Smooth muscle cell (in vitro differentiated cells): ENCODE data around the gene DRGX. TPM values are rescaled to one million over a fixed set of nuclear protein-coding genes. Genes with fewer than 3 reads are reported as not detected.

Experiments used
- DNase-seq: peaks from one replicate; lab custom pipeline; 2025; ENCODE audit not compliant: unreplicated experiment; lab: John Stamatoyannopoulos, UW
- H2AFZ ChIP-seq: fragments of 200-600 bp; sonication (generic); 2 replicates; pipeline ENCODE4 v1.6.0; 2016; ENCODE audit warnings: antibody characterized with exemption, low read depth, mild to moderate bottlenecking
- H3F3A ChIP-seq: fragments of 200-600 bp; sonication (generic); 2 replicates; pipeline ENCODE4 v1.6.0; 2017; ENCODE audit warnings: antibody characterized with exemption, low read depth
- H3K27ac ChIP-seq: fragments of 200-600 bp; sonication (generic); 2 replicates; pipeline ENCODE4 v1.5.1; 2016; ENCODE audit warnings: low read depth, mild to moderate bottlenecking
- H3K27me3 ChIP-seq: fragments of 200-600 bp; sonication (generic); 2 replicates; pipeline ENCODE4 v1.6.1; 2016; ENCODE audit warnings: low read depth, mild to moderate bottlenecking
- H3K36me3 ChIP-seq: fragments of 200-600 bp; sonication (generic); 2 replicates; pipeline ENCODE4 v1.5.1; 2016; ENCODE audit warnings: low read depth
- H3K4me1 ChIP-seq: fragments of 200-600 bp; sonication (generic); 2 replicates; pipeline ENCODE4 v1.5.1; 2016; ENCODE audit warnings: low read depth
- H3K4me2 ChIP-seq: fragments of 200-600 bp; sonication (generic); 2 replicates; pipeline ENCODE4 v1.6.0; 2016; ENCODE audit warnings: mild to moderate bottlenecking
- H3K4me3 ChIP-seq: fragments of 200-600 bp; sonication (generic); 2 replicates; pipeline ENCODE4 v1.5.1; 2016; ENCODE audit warnings: mild to moderate bottlenecking
- H3K79me2 ChIP-seq: fragments of 200-600 bp; sonication (generic); 2 replicates; pipeline ENCODE4 v1.6.0; 2016; ENCODE audit warnings: low read depth, mild to moderate bottlenecking
- H3K9ac ChIP-seq: fragments of 200-600 bp; sonication (generic); 2 replicates; pipeline ENCODE4 v1.6.0; 2016; ENCODE audit warnings: low read depth
- H3K9me3 ChIP-seq: fragments of 200-600 bp; sonication (generic); replicated peaks from 2 replicates; pipeline ENCODE4 v1.5.1; 2016; ENCODE audit warnings: low read depth
- H4K20me1 ChIP-seq: fragments of 200-600 bp; sonication (generic); 2 replicates; pipeline ENCODE4 v1.6.0; 2016; ENCODE audit warnings: low read depth
- WGBS: methylation state at CpG from one replicate; pipeline ENCODE4 v1.1.7; 2016; ENCODE audit warnings: low lambda C conversion rate; 5-methylcytosine and 5-hydroxymethylcytosine counted together
- polyA plus RNA-seq: library from polyadenylated mRNA; unstranded; fragments of >200 nt; fragmentation: Nextera tagmentation; extraction: Ambion mirVana; gene quantifications from 2 replicates; pipeline ENCODE4 v1.2.1, GENCODE V29; 2016
- total RNA-seq: library from RNA; depleted of rRNA; stranded (reverse); fragments of >200 nt; gene quantifications from 2 replicates; pipeline ENCODE4 v1.2.3, GENCODE V29; 2014
- TF ChIP-seq, protein P1 (sequence below): fragments of 200-600 bp; sonication (generic); IDR thresholded peaks from 2 replicates; pipeline ENCODE4 v1.5.1; 2017; ENCODE audit warnings: borderline replicate concordance, mild to moderate bottlenecking, antibody characterized with exemption; ENCODE audit not compliant: insufficient read depth, poor library complexity, severe bottlenecking

The DRGX gene
- total and polyA plus RNA-seq, 2 experiments from 2014 or later, result not detected

DNA sequence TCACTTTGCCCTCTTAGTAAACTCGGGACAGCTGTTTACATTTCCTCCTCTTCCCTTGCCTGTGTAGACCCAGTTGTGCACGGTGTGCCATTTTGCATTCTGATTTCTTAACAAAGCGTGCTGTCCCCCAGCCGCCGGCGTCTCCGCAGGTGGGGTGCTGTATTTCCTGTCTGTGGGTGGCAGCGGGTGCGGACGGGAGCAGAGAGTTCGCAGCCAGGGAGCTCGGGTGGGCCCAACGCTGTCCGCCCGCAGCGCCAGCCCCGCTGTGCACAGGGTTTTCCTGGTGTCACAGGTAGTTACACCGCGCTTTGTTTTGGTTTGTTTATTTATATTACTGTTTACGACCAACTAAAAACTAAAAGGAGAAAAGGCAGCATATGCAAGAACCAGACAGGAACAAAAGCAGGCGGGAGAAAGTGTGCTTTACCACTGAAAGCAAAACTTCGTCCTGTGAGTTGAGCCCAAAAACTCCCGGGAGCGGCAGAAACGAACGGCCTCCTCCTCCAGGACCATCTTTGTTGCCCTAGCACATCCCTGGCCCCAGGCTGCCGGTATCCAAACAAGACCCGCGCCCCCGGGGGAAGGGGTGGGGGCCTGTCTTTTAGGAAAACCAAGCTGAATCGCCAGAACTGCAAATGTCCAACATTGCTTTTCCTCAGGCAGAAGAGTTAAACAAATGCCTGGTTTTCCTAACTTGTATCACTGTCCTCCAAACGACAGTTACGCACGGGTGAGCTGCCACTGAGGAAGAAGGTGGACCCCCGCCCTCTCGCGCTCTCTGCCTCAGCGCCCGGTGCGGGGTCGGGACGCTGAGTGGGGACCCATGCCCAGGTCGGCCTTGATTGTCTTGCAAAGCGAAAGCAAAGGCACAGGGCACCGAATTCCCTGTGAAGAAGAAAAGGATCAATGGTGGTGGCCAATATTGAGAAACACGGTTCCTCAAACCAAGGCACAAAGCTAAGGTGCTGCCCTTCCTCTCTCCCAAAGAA lies 45.9 kb upstream of the DRGX start:
- 89% methylated on average over 46 of the region's 46 CpGs for WGBS
- Histone ChIP-seq H3K27me3 (no peaks in the 10 kb centered on the region), H3K4me2 (no peak overlapping the region), H3K27ac (no peak overlapping the region), H3K36me3 (no peaks in the 10 kb centered on the region), H3K4me3 (no peak overlapping the region), H3K79me2 (no peaks in the 10 kb centered on the region), H3F3A (no peaks in the 10 kb centered on the region), H2AFZ (no peak overlapping the region), H3K9ac (no peak overlapping the region), H3K9me3 (no peaks in the 10 kb centered on the region), H4K20me1 (no peaks in the 10 kb centered on the region), H3K4me1 (no peaks in the 10 kb centered on the region)
- TF ChIP-seq, protein P1, sequence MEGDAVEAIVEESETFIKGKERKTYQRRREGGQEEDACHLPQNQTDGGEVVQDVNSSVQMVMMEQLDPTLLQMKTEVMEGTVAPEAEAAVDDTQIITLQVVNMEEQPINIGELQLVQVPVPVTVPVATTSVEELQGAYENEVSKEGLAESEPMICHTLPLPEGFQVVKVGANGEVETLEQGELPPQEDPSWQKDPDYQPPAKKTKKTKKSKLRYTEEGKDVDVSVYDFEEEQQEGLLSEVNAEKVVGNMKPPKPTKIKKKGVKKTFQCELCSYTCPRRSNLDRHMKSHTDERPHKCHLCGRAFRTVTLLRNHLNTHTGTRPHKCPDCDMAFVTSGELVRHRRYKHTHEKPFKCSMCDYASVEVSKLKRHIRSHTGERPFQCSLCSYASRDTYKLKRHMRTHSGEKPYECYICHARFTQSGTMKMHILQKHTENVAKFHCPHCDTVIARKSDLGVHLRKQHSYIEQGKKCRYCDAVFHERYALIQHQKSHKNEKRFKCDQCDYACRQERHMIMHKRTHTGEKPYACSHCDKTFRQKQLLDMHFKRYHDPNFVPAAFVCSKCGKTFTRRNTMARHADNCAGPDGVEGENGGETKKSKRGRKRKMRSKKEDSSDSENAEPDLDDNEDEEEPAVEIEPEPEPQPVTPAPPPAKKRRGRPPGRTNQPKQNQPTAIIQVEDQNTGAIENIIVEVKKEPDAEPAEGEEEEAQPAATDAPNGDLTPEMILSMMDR, result no peak
- no peak for DNase-seq

DNA sequence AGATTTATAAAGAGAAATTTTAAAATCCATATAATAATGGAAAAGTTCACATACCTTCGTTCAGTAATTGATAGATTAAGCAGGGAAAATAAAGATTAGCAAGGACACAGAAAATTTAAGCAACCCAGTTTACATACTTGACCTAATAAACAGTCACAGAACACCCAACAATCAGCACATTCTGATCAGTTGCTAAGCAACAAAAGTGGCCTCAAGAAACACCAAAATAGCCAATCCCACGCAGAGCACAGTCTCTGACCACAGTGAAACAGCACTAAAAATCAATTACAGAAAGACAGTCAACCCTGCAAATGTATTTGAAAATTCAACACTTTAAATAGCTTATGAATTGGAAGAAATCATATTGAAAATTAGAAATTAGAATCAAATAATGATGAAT lies 39.3 kb upstream of the DRGX start:
- H3K27ac ChIP-seq, result no peak overlapping the region
- no peak overlapping the region for H3K4me2 ChIP-seq
- no peaks in the 10 kb centered on the region for H4K20me1 ChIP-seq
- TF ChIP-seq, protein P1, result no peak
- H3K4me3 ChIP-seq, result no peak overlapping the region
- WGBS, result 79% methylated on average over 2 of the region's 2 CpGs
- H3F3A ChIP-seq, result no peaks in the 10 kb centered on the region
- H3K79me2 ChIP-seq, result no peaks in the 10 kb centered on the region
- no peak overlapping the region for H2AFZ ChIP-seq
- H3K36me3 ChIP-seq, result no peaks in the 10 kb centered on the region
- no peaks in the 10 kb centered on the region for H3K9me3 ChIP-seq
- DNase-seq, result no peak
- H3K9ac ChIP-seq, result no peak overlapping the region
- H3K27me3 ChIP-seq, result no peaks in the 10 kb centered on the region
- H3K4me1 ChIP-seq, result no peaks in the 10 kb centered on the region

DNA sequence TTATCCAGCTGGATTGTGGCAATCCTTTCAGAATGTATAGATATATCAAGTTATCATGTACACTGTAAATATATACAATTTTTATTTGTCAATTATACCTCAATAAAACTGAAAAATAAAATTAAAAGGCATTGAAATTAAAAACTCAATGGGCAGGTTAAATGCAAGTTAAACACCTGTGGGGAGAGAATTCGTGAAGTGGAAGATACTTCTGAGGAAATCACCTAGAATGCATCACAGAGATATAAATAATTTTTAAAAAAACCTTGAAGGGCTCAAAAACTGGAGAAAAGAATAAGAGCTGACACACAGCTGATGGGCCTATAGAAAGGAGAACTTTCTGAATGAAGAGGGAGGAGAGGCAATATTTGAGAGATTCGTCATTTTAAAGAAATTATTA lies 37.2 kb upstream of the DRGX start:
- H3F3A ChIP-seq, result no peaks in the 10 kb centered on the region
- H3K27ac ChIP-seq, result no peak overlapping the region
- no peaks in the 10 kb centered on the region for H3K9me3 ChIP-seq
- DNase-seq, result no peak
- no peaks in the 10 kb centered on the region for H4K20me1 ChIP-seq
- TF ChIP-seq, protein P1, result no peak
- H2AFZ ChIP-seq, result no peak overlapping the region
- H3K9ac ChIP-seq, result no peak overlapping the region
- 84% methylated on average over 2 of the region's 2 CpGs for WGBS
- no peak overlapping the region for H3K4me3 ChIP-seq
- H3K79me2 ChIP-seq, result no peaks in the 10 kb centered on the region
- no peaks in the 10 kb centered on the region for H3K4me1 ChIP-seq
- no peaks in the 10 kb centered on the region for H3K36me3 ChIP-seq
- H3K27me3 ChIP-seq, result no peaks in the 10 kb centered on the region
- H3K4me2 ChIP-seq, result no peak overlapping the region
